ENCODE measurements around the gene PAXIP1. TPM values are rescaled to one million over a fixed set of nuclear protein-coding genes. Genes with fewer than 3 reads are reported as not detected.

Gene PAXIP1
- total and polyA plus RNA-seq, 11 donors: 3.5 to 7.8 (median 5.3) TPM

DNA sequence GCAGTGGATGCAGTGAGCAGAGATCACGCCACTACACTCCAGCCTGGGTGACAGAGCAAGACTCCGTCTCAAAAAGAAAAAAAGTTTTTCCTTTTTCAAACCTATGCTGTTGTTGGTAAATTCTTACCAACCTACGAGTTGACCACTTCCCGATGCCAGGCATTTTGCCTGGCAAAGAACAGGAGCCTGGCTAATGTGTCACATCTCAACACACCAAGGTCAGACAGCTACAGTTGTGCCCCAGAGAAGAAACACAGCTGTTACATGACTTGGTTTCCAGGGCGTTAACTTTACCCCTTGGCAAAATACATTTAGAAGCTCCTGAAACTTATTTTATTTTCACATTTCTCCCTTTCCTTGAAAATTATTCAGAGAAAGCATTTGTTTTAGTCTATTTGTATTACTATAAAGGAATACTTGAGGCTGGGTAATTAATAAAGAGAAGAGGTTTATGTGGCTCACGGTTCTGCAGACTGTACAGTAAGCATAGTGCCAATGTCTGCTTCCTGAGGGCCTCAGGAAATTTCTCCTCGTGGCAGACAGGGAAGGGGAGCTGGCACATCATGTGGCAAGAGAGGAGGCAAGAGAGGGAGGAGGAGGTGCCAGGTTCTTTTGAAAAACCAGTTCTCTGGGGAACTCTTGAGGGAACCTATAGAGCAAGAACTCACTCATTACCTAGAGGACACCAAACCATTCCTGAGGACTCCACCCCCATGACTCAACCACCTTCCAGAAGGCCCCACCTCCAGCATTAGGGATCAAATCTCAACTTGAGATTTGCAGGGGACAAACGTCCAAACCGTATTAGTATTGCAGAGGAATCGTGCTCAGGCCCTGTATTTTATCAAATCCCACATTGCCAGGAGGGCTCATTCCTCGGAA lies 83.3 kb downstream of the PAXIP1 start:
- TF ChIP-seq, protein P1, sequence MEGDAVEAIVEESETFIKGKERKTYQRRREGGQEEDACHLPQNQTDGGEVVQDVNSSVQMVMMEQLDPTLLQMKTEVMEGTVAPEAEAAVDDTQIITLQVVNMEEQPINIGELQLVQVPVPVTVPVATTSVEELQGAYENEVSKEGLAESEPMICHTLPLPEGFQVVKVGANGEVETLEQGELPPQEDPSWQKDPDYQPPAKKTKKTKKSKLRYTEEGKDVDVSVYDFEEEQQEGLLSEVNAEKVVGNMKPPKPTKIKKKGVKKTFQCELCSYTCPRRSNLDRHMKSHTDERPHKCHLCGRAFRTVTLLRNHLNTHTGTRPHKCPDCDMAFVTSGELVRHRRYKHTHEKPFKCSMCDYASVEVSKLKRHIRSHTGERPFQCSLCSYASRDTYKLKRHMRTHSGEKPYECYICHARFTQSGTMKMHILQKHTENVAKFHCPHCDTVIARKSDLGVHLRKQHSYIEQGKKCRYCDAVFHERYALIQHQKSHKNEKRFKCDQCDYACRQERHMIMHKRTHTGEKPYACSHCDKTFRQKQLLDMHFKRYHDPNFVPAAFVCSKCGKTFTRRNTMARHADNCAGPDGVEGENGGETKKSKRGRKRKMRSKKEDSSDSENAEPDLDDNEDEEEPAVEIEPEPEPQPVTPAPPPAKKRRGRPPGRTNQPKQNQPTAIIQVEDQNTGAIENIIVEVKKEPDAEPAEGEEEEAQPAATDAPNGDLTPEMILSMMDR (IDR thresholded peaks at IDR 0.05): no peak
- TF ChIP-seq POLR2A (IDR thresholded peaks at IDR 0.05): no peak
- Histone ChIP-seq H3K27me3 (peaks cover 5 to 27% (median 11%) of the 10 kb centered on the region in 9 donors), H3K36me3 (no peaks in the 10 kb centered on the region), H3K4me3 (no peak overlapping the region), H3K9me3 (no peaks in the 10 kb centered on the region), H3K27ac (no peak overlapping the region), H3K4me1 (peaks cover 0 to 2% (median 0%) of the 10 kb centered on the region in 12 donors)
- ATAC-seq: no peak
- intact Hi-C loops (cut with DNase I): loop anchor here in 6 of 10 donors (10.0 kb wide), 5 partner anchors 85 to 845 kb away; partner anchors contain the start of gene PAXIP1 (in 1 of the 6)
- WGBS, 4 donors: 61 to 64% (median 62%) methylated on average over 11 of the region's 11 CpGs
- DNase-seq: no peak

DNA sequence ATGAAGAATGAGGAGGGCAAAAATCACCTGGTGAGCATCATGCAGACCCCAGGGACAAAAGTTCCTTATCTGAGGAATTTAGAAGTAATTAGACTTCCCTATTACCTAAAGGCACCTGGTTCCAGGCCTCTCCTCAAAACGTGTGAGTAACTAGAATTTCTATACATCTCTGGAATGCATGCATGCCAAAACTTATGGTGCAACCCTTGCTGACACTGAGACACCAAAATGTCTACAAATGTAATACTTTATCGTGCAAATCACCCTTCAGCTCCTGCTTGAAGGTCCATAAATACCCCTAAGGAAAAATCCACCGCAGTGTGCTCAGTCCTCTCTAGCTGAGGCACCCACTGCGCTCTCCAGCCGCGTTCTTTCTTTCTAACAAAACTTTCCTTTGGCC lies 84.2 kb downstream of the PAXIP1 start:
- no peak overlapping the region for H3K27ac ChIP-seq
- no peak overlapping the region for H3K4me3 ChIP-seq
- WGBS, 4 donors: 77 to 80% (median 79%) methylated on average over 6 of the region's 6 CpGs
- H3K36me3 ChIP-seq: no peaks in the 10 kb centered on the region
- intact Hi-C loops (cut with DNase I): loop anchor here in 1 of 10 donors (10.0 kb wide), 1 partner anchor 846 kb away; no protein-coding TSS in a partner anchor
- TF ChIP-seq POLR2A (IDR thresholded peaks at IDR 0.05): no peak
- TF ChIP-seq, protein P1 (IDR thresholded peaks at IDR 0.05): no peak
- ATAC-seq (no peak), DNase-seq (no peak)
- H3K4me1 ChIP-seq: peaks cover 0 to 11% (median 7%) of the 10 kb centered on the region in 12 donors
- no peaks in the 10 kb centered on the region for H3K9me3 ChIP-seq
- H3K27me3 ChIP-seq: peaks cover 11 to 34% (median 15%) of the 10 kb centered on the region in 9 donors

DNA sequence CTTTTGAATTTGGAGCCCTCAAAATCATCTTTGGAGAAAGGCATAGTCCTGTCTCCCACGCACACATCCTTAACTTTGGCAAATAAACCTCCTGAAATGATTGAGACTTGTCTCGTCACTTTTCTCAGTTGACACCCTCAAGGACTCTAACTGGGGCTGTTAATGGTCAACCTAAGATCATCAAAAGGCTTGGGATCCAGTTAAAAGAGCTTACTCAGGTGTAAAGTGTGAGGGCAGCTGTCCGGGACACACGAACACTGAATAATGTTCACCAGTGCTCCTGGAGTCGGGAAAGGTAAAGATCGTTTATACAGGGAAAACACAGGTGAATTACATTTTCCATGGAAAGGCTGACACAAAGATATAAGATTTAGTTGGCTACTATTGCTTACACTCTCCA lies 84.7 kb downstream of the PAXIP1 start:
- ATAC-seq (no peak), DNase-seq (no peak)
- no peak for TF ChIP-seq POLR2A (IDR thresholded peaks at IDR 0.05)
- TF ChIP-seq, protein P1 (IDR thresholded peaks at IDR 0.05): no peak
- Histone ChIP-seq H3K4me1 (peaks cover 0 to 14% (median 7%) of the 10 kb centered on the region in 12 donors), H3K4me3 (no peak overlapping the region), H3K9me3 (no peaks in the 10 kb centered on the region), H3K36me3 (no peaks in the 10 kb centered on the region), H3K27me3 (peaks cover 11 to 34% (median 16%) of the 10 kb centered on the region in 9 donors), H3K27ac (no peak overlapping the region)
- intact Hi-C loops (cut with DNase I): loop anchor here in 1 of 10 donors (10.0 kb wide), 1 partner anchor 847 kb away; no protein-coding TSS in a partner anchor
- WGBS, 4 donors: 78 to 83% (median 81%) methylated on average over 6 of the region's 6 CpGs

DNA sequence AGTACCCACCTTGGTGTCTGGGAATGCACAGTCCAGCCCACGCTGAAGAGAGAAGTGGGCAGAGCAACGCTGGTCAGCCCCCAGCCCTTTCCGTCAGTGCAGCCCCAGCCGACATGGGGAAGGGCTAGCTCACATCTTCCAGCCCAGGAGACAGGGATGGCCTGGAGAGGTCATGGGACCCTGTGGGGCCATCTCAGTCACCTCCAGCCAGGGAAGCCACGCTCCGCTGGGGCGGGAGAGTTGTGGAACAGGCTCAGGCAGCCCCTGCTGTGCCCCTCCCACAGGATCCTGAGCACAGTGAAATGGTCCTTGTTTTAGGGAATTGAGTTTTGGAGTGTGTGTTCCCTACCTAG lies 85.1 kb downstream of the PAXIP1 start:
- ATAC-seq (no peak), DNase-seq (no peak)
- Histone ChIP-seq H3K36me3 (no peaks in the 10 kb centered on the region), H3K4me3 (no peak overlapping the region), H3K4me1 (peaks cover 0 to 14% (median 7%) of the 10 kb centered on the region in 12 donors), H3K9me3 (no peaks in the 10 kb centered on the region), H3K27me3 (peaks cover 11 to 34% (median 16%) of the 10 kb centered on the region in 9 donors), H3K27ac (no peak overlapping the region)
- TF ChIP-seq, protein P1 (IDR thresholded peaks at IDR 0.05): no peak
- TF ChIP-seq POLR2A (IDR thresholded peaks at IDR 0.05): no peak
- 66 to 75% (median 68%) methylated on average over 3 to 7 of the region's 7 CpGs for WGBS, 4 donors
- intact Hi-C loops (cut with DNase I): loop anchor here in 1 of 10 donors (10.0 kb wide), 1 partner anchor 847 kb away; no protein-coding TSS in a partner anchor

Data from heart left ventricle (tissue), 16 donors.